ENCODE measurements around the gene ARHGAP20. TPM values are rescaled to one million over a fixed set of nuclear protein-coding genes. Genes with fewer than 3 reads are reported as not detected.

ARHGAP20 gene
- total RNA-seq, 1 experiment from 2014 or later: 7.9 TPM

DNA sequence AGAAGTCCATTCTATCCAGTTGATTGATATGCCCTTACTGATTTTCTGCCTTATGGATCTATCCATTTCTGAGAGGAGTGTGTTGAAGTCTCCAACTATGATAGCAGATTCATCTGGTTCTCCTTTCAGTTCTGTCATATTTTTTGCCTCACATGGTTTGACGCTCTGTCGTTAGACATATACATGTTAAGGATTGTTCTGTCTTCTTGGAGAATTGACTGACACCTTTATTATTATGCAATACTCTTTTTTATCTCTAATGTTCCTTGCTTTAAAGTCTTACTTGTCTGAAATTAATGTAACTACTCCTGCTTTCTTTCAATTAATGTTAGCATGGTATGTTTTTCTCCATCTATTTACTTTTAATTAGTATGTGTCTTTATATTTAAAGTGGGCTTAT lies 12.1 kb upstream of the ARHGAP20 start:
- no peaks in the 10 kb centered on the region for H3K4me1 ChIP-seq (ENCODE audit: insufficient read depth, low read length, poor library complexity, severe bottlenecking)
- no peak overlapping the region for H3K27ac ChIP-seq (ENCODE audit: low read depth, low read length, poor library complexity, severe bottlenecking)
- no peaks in the 10 kb centered on the region for H3K9me3 ChIP-seq (ENCODE audit: low read depth, low read length, poor library complexity, severe bottlenecking)
- no peaks in the 10 kb centered on the region for H3K36me3 ChIP-seq (ENCODE audit: insufficient read depth, low read length, poor library complexity, severe bottlenecking)
- ChIA-PET POLR2A (ENCODE audit: low non-redundant PET) (no interaction called here), CTCF (no interaction called here)
- no peak overlapping the region for H3K4me3 ChIP-seq (ENCODE audit: low read depth, low read length, poor library complexity, severe bottlenecking)
- no peaks in the 10 kb centered on the region for H3K27me3 ChIP-seq (replicated peaks; ENCODE audit: insufficient read depth, low read depth, low read length, poor library complexity)
- no TSS peak for BruUV-seq (replicated peaks)
- DNase-seq (ENCODE audit: low spot score): no peak
- no peak for TF ChIP-seq EZH2 (IDR thresholded peaks at IDR 0.05; ENCODE audit: borderline replicate concordance, low read depth, low read length, poor library complexity, severe bottlenecking)
- TF ChIP-seq, protein P1, sequence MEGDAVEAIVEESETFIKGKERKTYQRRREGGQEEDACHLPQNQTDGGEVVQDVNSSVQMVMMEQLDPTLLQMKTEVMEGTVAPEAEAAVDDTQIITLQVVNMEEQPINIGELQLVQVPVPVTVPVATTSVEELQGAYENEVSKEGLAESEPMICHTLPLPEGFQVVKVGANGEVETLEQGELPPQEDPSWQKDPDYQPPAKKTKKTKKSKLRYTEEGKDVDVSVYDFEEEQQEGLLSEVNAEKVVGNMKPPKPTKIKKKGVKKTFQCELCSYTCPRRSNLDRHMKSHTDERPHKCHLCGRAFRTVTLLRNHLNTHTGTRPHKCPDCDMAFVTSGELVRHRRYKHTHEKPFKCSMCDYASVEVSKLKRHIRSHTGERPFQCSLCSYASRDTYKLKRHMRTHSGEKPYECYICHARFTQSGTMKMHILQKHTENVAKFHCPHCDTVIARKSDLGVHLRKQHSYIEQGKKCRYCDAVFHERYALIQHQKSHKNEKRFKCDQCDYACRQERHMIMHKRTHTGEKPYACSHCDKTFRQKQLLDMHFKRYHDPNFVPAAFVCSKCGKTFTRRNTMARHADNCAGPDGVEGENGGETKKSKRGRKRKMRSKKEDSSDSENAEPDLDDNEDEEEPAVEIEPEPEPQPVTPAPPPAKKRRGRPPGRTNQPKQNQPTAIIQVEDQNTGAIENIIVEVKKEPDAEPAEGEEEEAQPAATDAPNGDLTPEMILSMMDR (conservative IDR thresholded peaks at IDR 0.05; ENCODE audit: low read depth, low read length): no peak
- intact Hi-C loops (cut with micrococcal nuclease; ENCODE audit: unreplicated experiment): no loop called here

- Histone ChIP-seq H3K27me3 (replicated peaks; ENCODE audit: insufficient read depth, low read depth, low read length, poor library complexity) (no peaks in the 10 kb centered on the region), H3K27ac (ENCODE audit: low read depth, low read length, poor library complexity, severe bottlenecking) (no peak overlapping the region)
- POLR2A ChIA-PET (ENCODE audit: low non-redundant PET): no interaction called here
These were observed 8.4 kb upstream of the ARHGAP20 start for GRCh38 chr11:110720431-110721275.

GRCh38 chr11:110716361-110716760 lies 4.1 kb upstream of the ARHGAP20 start:
- intact Hi-C loops (cut with micrococcal nuclease; ENCODE audit: unreplicated experiment): loop anchor here (10.0 kb wide), 1 partner anchor 708 kb away; no protein-coding TSS in a partner anchor
- POLR2A ChIA-PET (ENCODE audit: low non-redundant PET): no interaction called here
- Histone ChIP-seq H3K4me3 (ENCODE audit: low read depth, low read length, poor library complexity, severe bottlenecking) (no peak overlapping the region), H3K4me1 (ENCODE audit: insufficient read depth, low read length, poor library complexity, severe bottlenecking) (no peaks in the 10 kb centered on the region), H3K36me3 (ENCODE audit: insufficient read depth, low read length, poor library complexity, severe bottlenecking) (no peaks in the 10 kb centered on the region), H3K27ac (ENCODE audit: low read depth, low read length, poor library complexity, severe bottlenecking) (no peak overlapping the region), H3K27me3 (replicated peaks; ENCODE audit: insufficient read depth, low read depth, low read length, poor library complexity) (no peaks in the 10 kb centered on the region), H3K9me3 (ENCODE audit: low read depth, low read length, poor library complexity, severe bottlenecking) (no peaks in the 10 kb centered on the region)
- DNase-seq (ENCODE audit: low spot score): no peak
- CTCF ChIA-PET: no interaction called here
- no TSS peak for BruUV-seq (replicated peaks)
- TF ChIP-seq EZH2 (IDR thresholded peaks at IDR 0.05; ENCODE audit: borderline replicate concordance, low read depth, low read length, poor library complexity, severe bottlenecking): no peak
- TF ChIP-seq, protein P1 (conservative IDR thresholded peaks at IDR 0.05; ENCODE audit: low read depth, low read length): no peak

More at GRCh38 chr11:110720431-110721275, 8.4 kb upstream of the ARHGAP20 start:
- intact Hi-C loops (cut with micrococcal nuclease; ENCODE audit: unreplicated experiment): no loop called here
- TF ChIP-seq EZH2 (IDR thresholded peaks at IDR 0.05; ENCODE audit: borderline replicate concordance, low read depth, low read length, poor library complexity, severe bottlenecking): no peak
- TF ChIP-seq, protein P1 (conservative IDR thresholded peaks at IDR 0.05; ENCODE audit: low read depth, low read length): no peak
- CTCF ChIA-PET: no interaction called here
- H3K4me3 ChIP-seq (ENCODE audit: low read depth, low read length, poor library complexity, severe bottlenecking): no peak overlapping the region
- no peaks in the 10 kb centered on the region for H3K4me1 ChIP-seq (ENCODE audit: insufficient read depth, low read length, poor library complexity, severe bottlenecking)
- no peak for DNase-seq (ENCODE audit: low spot score)
- no peaks in the 10 kb centered on the region for H3K36me3 ChIP-seq (ENCODE audit: insufficient read depth, low read length, poor library complexity, severe bottlenecking)
- BruUV-seq (replicated peaks): no TSS peak
- no peaks in the 10 kb centered on the region for H3K9me3 ChIP-seq (ENCODE audit: low read depth, low read length, poor library complexity, severe bottlenecking)
